HFFc6 (cell line): ENCODE results near the gene GRIK4. TPM values are rescaled to one million over a fixed set of nuclear protein-coding genes. Genes with fewer than 3 reads are reported as not detected.

Source experiments
- DNase-seq: peaks from one replicate; pipeline ENCODE4 v3.0.0-alpha.2; 2018
- H3K27ac Mint-ChIP-seq: 2 replicates; pipeline ENCODE4 v1.8.0; 2020; ENCODE audit warnings: mild to moderate bottlenecking, mixed read lengths
- H3K27me3 Mint-ChIP-seq: 2 replicates; pipeline ENCODE4 v1.8.0; 2021; ENCODE audit warnings: mild to moderate bottlenecking, moderate library complexity, mixed read lengths; ENCODE audit not compliant: insufficient read depth
- H3K36me3 Mint-ChIP-seq: 2 replicates; pipeline ENCODE4 v1.8.0; 2021; ENCODE audit warnings: low read depth, mixed read lengths
- H3K4me1 Mint-ChIP-seq: 2 replicates; pipeline ENCODE4 v1.8.0; 2020; ENCODE audit warnings: low read depth, mixed read lengths
- H3K4me3 Mint-ChIP-seq: 2 replicates; pipeline ENCODE4 v1.8.0; 2020; ENCODE audit warnings: mild to moderate bottlenecking, moderate library complexity, mixed read lengths
- H3K9me3 Mint-ChIP-seq: 2 replicates; pipeline ENCODE4 v1.8.0; 2020; ENCODE audit warnings: mild to moderate bottlenecking, mixed read lengths
- total RNA-seq, 6 experiments: library from RNA; stranded (reverse); fragmentation: NEBNext Ultra II Directional; extraction: Animal tissue kit (Norgen Biotek cat#: 25700); gene quantifications; 2 replicates in 1 of 6; 3 replicates in 5 of 6; pipeline ENCODE4 v1.2.3, GENCODE V29; 2021
- TF ChIP-seq, protein P1 (sequence below): fragments of 200-600 bp; sonication (generic); IDR thresholded peaks from 2 replicates; pipeline ENCODE4 v1.5.0; 2021; ENCODE audit warnings: antibody characterized with exemption, mild to moderate bottlenecking

GRIK4 gene
- total RNA-seq, 6 experiments from 2014 or later, result not detected

DNA sequence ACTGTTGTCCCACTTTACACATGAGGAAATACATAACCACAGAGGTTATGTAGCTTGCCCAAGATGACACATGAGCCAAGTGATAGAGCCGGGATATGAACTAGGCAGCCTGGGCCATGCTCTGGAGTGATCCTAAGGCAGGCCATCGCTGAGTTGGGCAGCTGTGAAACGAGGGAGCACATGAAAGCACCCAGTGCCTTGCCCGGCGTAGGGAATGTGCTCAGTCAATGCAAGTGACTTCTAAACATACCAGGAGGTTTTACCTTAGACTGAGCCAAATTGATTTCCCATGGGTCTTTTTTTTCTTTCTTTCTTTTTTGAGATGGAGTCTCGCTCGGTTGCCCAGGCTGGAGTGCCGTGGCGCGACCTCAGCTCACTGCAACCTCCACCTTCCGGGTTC lies 10.5 kb downstream of the GRIK4 start:
- no peak for DNase-seq
- no peaks in the 10 kb centered on the region for H3K36me3 Mint-ChIP-seq
- no peak overlapping the region for H3K27ac Mint-ChIP-seq
- H3K4me3 Mint-ChIP-seq, result no peak overlapping the region
- peaks cover 38% of the 10 kb centered on the region for H3K27me3 Mint-ChIP-seq
- TF ChIP-seq, protein P1, sequence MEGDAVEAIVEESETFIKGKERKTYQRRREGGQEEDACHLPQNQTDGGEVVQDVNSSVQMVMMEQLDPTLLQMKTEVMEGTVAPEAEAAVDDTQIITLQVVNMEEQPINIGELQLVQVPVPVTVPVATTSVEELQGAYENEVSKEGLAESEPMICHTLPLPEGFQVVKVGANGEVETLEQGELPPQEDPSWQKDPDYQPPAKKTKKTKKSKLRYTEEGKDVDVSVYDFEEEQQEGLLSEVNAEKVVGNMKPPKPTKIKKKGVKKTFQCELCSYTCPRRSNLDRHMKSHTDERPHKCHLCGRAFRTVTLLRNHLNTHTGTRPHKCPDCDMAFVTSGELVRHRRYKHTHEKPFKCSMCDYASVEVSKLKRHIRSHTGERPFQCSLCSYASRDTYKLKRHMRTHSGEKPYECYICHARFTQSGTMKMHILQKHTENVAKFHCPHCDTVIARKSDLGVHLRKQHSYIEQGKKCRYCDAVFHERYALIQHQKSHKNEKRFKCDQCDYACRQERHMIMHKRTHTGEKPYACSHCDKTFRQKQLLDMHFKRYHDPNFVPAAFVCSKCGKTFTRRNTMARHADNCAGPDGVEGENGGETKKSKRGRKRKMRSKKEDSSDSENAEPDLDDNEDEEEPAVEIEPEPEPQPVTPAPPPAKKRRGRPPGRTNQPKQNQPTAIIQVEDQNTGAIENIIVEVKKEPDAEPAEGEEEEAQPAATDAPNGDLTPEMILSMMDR, result no peak
- no peaks in the 10 kb centered on the region for H3K9me3 Mint-ChIP-seq
- peaks cover 8% of the 10 kb centered on the region; the same call in 1 of the 2 replicates for H3K4me1 Mint-ChIP-seq

DNA sequence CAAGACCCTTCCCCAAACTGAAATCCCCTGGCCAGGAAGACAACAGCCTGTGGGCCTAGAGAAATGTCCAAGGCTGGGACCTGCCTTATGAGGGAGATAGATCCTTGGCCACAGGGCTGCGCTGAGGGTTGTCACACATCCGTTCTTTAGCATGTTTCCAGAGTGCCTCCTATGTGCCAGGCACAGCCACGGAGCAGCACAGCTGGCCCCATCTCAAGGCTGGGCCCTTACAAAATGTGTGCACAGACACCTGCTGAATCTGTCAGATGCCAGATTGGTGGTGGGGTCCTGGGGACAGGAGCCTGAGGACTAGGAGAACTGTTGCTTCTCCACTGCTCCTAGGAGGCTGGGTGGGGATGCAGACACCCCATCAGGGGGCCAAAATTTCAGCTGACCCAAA lies 11.2 kb downstream of the GRIK4 start:
- DNase-seq, result no peak
- no peak overlapping the region for H3K27ac Mint-ChIP-seq
- TF ChIP-seq, protein P1, result no peak
- H3K36me3 Mint-ChIP-seq, result no peaks in the 10 kb centered on the region
- peaks cover 36% of the 10 kb centered on the region for H3K27me3 Mint-ChIP-seq
- no peaks in the 10 kb centered on the region for H3K9me3 Mint-ChIP-seq
- peaks cover 3% of the 10 kb centered on the region; the same call in 1 of the 2 replicates for H3K4me1 Mint-ChIP-seq
- no peak overlapping the region for H3K4me3 Mint-ChIP-seq

DNA sequence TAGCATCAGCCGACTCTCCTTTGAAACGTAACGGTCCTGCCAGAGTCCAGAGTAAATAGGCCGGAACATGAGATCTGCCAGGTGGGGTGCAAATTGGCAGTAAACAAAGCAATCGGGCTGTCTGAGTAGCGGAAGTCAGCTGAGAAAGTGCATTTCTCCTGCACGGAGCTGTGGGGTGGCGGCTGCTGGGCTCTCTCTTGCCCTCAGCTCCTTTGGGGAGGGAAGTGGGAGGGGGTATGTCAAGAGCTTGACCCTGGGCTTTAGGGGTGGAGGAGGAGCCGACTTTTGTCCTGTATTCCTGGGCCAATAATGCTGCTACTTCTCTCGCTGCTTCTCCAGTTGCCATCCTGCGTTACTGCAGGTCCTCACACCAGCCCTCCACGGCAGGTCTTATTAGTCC lies 11.6 kb downstream of the GRIK4 start:
- TF ChIP-seq, protein P1, result no peak
- DNase-seq, result no peak
- no peaks in the 10 kb centered on the region for H3K9me3 Mint-ChIP-seq
- no peak overlapping the region for H3K4me3 Mint-ChIP-seq
- H3K27me3 Mint-ChIP-seq, result peaks cover 37% of the 10 kb centered on the region
- no peaks in the 10 kb centered on the region for H3K36me3 Mint-ChIP-seq
- H3K4me1 Mint-ChIP-seq, result no peaks in the 10 kb centered on the region
- no peak overlapping the region for H3K27ac Mint-ChIP-seq

DNA sequence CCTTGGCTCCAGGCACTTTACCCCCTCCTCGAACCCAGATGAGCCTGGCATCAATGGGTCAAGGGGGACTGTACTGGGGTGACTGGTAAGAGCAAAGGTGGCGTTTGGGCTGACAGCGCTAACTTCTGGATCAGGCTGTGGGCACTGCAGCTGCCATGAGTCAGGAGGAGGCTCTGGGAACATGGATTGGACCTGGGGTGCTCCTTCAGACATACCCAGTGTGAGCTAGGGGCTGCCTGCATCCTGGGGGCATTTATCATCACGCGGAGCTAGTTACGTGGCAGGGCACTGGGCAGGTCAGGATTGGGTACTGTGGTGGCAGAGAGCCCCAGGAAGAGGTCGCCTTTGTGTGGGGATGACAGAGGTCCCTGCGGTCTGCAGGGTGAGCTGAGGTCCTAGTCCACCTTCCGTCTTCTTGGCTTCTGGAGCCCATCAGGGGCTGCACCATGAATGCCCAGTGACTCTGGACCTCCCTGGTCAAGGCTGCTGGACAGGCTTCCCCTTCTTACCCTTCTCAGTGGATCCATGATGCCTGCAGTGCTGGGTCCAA lies 13.1 kb downstream of the GRIK4 start:
- H3K27me3 Mint-ChIP-seq, result peaks cover 44% of the 10 kb centered on the region
- no peaks in the 10 kb centered on the region for H3K9me3 Mint-ChIP-seq
- no peak for DNase-seq
- TF ChIP-seq, protein P1, result no peak
- H3K27ac Mint-ChIP-seq, result no peak overlapping the region
- no peaks in the 10 kb centered on the region for H3K4me1 Mint-ChIP-seq
- H3K36me3 Mint-ChIP-seq, result peaks cover 5% of the 10 kb centered on the region; the same call in 1 of the 2 replicates
- no peak overlapping the region for H3K4me3 Mint-ChIP-seq

DNA sequence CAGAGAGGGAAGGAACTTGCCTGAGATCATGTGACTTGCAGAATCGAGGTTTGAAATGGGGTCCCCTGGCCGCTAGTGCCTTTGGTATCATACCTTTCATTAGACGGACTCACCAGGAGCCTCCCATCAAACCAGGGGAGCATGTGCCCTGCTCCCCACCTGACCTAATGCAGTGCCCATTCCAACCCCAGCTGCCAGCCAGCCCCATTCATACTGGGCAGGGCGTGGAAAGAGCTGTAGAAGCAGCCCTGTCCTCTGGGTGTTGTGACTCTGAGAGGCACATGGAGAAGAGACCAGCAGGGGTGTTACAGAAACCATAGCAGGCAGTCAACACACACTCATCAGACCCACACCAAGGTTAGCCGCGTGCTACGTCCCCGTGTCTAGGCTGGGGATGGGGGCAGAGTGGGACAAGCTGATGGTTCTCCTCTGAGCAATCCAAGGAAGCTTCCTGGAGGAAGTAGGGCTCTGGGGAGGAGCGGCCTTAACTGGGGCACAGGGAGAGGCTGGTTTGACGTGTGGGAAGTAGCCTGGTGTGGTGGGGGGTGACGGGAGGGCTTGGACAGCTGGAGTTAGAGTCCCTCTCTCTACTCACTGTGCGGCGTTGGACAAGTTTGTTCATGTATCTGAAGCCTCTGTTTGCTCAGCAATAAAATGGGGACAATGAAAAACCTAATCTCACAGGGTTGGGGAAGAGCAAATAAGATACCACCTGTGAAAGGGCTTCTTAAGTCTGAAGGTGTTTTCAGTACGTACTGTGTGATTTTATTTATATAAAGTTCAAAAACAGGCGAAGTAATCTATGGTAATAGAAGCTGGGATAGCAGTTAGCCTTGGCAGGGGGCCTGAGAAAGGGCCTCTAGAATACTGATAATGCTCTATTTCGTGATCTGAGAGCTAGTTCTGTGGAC lies 14.0 kb downstream of the GRIK4 start:
- Mint-ChIP-seq H3K36me3 (peaks cover 5% of the 10 kb centered on the region; the same call in 1 of the 2 replicates), H3K27me3 (peaks cover 51% of the 10 kb centered on the region), H3K4me1 (no peaks in the 10 kb centered on the region), H3K27ac (no peak overlapping the region), H3K9me3 (no peaks in the 10 kb centered on the region), H3K4me3 (no peak overlapping the region)
- TF ChIP-seq, protein P1, result no peak
- DNase-seq, result no peak
